NCI-H446 (cell line): ENCODE data around the gene PHACTR3.
"Not testable (repeated sequence)": the region's sequence is repeated elsewhere in the genome, so short reads cannot be mapped to it uniquely, and the experiment has no call there.

ENCODE experiments used
- DNase-seq, 2 experiments: peaks; one replicate each; lab custom pipeline; 2025; lab: John Stamatoyannopoulos, UW

Gene PHACTR3

GRCh38 chr20:59863058-59863457, 258.7 kb downstream of the PHACTR3 start:
- DNase-seq = no peak

GRCh38 chr20:59864726-59865125, 260.4 kb downstream of the PHACTR3 start:
- no peak for DNase-seq

- no peak for DNase-seq
Measured at GRCh38 chr20:59866338-59866737, 262.0 kb downstream of the PHACTR3 start.

GRCh38 chr20:59871096-59871495, 266.8 kb downstream of the PHACTR3 start:
- DNase-seq = no peak

GRCh38 chr20:59873409-59873808, 269.1 kb downstream of the PHACTR3 start:
- DNase-seq = no peak

- no peak for DNase-seq
Measured at GRCh38 chr20:59880198-59880597, 275.9 kb downstream of the PHACTR3 start.

GRCh38 chr20:59884494-59884893, 280.2 kb downstream of the PHACTR3 start:
- no peak for DNase-seq

GRCh38 chr20:59888050-59888449, 283.7 kb downstream of the PHACTR3 start:
- no peak for DNase-seq

- not testable (repeated sequence) for DNase-seq
Measured at GRCh38 chr20:59890035-59890434, 285.7 kb downstream of the PHACTR3 start.

- DNase-seq = no peak
Measured at GRCh38 chr20:59891581-59891980, 287.2 kb downstream of the PHACTR3 start.

- no peak for DNase-seq
Measured at GRCh38 chr20:59895908-59896307, 291.6 kb downstream of the PHACTR3 start.
